NCI-H1930 (cell line): ENCODE data around the gene ETV1.

Experiments
- DNase-seq, 2 experiments: peaks; one replicate each; lab custom pipeline; 2025; lab: John Stamatoyannopoulos, UW

Gene ETV1

GRCh38 chr7:13989126-13989948 lies at the start of gene ETV1:
Gene ETV1 (minus strand): TSS chr7:13989666. CDS start chr7:13989052, 614 bp downstream.
- no peak for DNase-seq

GRCh38 chr7:14024406-14024805 lies 34.9 kb upstream of the ETV1 start:
- DNase-seq: no peak

GRCh38 chr7:14023838-14024237 lies 34.4 kb upstream of the ETV1 start:
- DNase-seq: no peak

- no peak for DNase-seq
Observed at GRCh38 chr7:14023342-14023741, 33.9 kb upstream of the ETV1 start.

GRCh38 chr7:14021069-14021468 lies 31.6 kb upstream of the ETV1 start:
- no peak for DNase-seq

GRCh38 chr7:14020339-14020900 lies 31.0 kb upstream of the ETV1 start:
- DNase-seq: no peak

- no peak for DNase-seq
Observed at GRCh38 chr7:14018751-14019150, 29.3 kb upstream of the ETV1 start.

- no peak for DNase-seq
Observed at GRCh38 chr7:14016950-14017349, 27.5 kb upstream of the ETV1 start.

- no peak for DNase-seq
Observed at GRCh38 chr7:14013898-14014297, 24.4 kb upstream of the ETV1 start.

- no peak for DNase-seq
Observed at GRCh38 chr7:14009453-14010418, 20.3 kb upstream of the ETV1 start.

- no peak for DNase-seq
Observed at GRCh38 chr7:14001139-14001538, 11.7 kb upstream of the ETV1 start.

GRCh38 chr7:14000247-14000646 lies 10.8 kb upstream of the ETV1 start:
- no peak for DNase-seq

- no peak for DNase-seq
Observed at GRCh38 chr7:13998866-13999265, 9.4 kb upstream of the ETV1 start.

- no peak for DNase-seq
Observed at GRCh38 chr7:13992596-13992964, 3.1 kb upstream of the ETV1 start.

GRCh38 chr7:13991791-13992595 lies 2.5 kb upstream of the ETV1 start:
- DNase-seq: no peak

GRCh38 chr7:13990984-13991790 lies 1.7 kb upstream of the ETV1 start:
- DNase-seq: no peak

GRCh38 chr7:13990319-13990983 lies 985 bp upstream of the ETV1 start:
- no peak for DNase-seq

- DNase-seq: no peak
Observed at GRCh38 chr7:13989949-13990305, 461 bp upstream of the ETV1 start.

- no peak for DNase-seq
Observed at GRCh38 chr7:13988731-13989125, 738 bp downstream of the ETV1 start.

- no peak for DNase-seq
Observed at GRCh38 chr7:13988065-13988464, 1.4 kb downstream of the ETV1 start.
